Endodermal cell (in vitro differentiated cells): Measurements from ENCODE around the gene KCNIP3. TPM values are rescaled to one million over a fixed set of nuclear protein-coding genes. Genes with fewer than 3 reads are reported as not detected.
"Not testable (repeated sequence)": the region's sequence is repeated elsewhere in the genome, so short reads cannot be mapped to it uniquely, and the experiment has no call there.

ENCODE experiments used
- DNase-seq: peaks from one replicate; pipeline ENCODE4 v3.0.0-alpha.2; 2017
- H3K27ac ChIP-seq: 2 replicates; pipeline ENCODE4 v1.5.1; 2013; ENCODE audit warnings: mild to moderate bottlenecking, low read depth, low read length, moderate library complexity
- H3K27me3 ChIP-seq: 2 replicates; pipeline ENCODE4 v1.6.1; 2013; ENCODE audit warnings: mild to moderate bottlenecking, low read length, moderate library complexity; ENCODE audit not compliant: insufficient read depth, control insufficient read depth, poor library complexity, severe bottlenecking
- H3K36me3 ChIP-seq: 2 replicates; pipeline ENCODE4 v1.7.0; 2013; ENCODE audit warnings: mild to moderate bottlenecking, low read length, moderate library complexity; ENCODE audit not compliant: control insufficient read depth, insufficient read depth
- H3K4me1 ChIP-seq: one replicate; pipeline ENCODE4 v1.7.0; 2013; ENCODE audit warnings: low read length; ENCODE audit not compliant: control insufficient read depth, insufficient read depth
- H3K4me3 ChIP-seq: 2 replicates; pipeline ENCODE4 v1.5.1; 2013; ENCODE audit warnings: mild to moderate bottlenecking, low read length, moderate library complexity
- H3K9ac ChIP-seq: 2 replicates; pipeline ENCODE4 v1.6.1; 2013; ENCODE audit warnings: mild to moderate bottlenecking, low read length, moderate library complexity; ENCODE audit not compliant: poor library complexity, severe bottlenecking; ENCODE audit errors: extremely low read depth
- H3K9me3 ChIP-seq: 2 replicates; pipeline ENCODE4 v1.6.1; 2013; ENCODE audit warnings: mild to moderate bottlenecking, low read length, moderate library complexity; ENCODE audit not compliant: control insufficient read depth
- H3K27ac Mint-ChIP-seq: 2 replicates; pipeline ENCODE4 v1.8.0; 2020; ENCODE audit warnings: mixed read lengths
- H3K27me3 Mint-ChIP-seq: 2 replicates; pipeline ENCODE4 v1.8.0; 2021; ENCODE audit warnings: mild to moderate bottlenecking, mixed read lengths; ENCODE audit not compliant: insufficient read depth
- H3K36me3 Mint-ChIP-seq: 2 replicates; pipeline ENCODE4 v1.8.0; 2020; ENCODE audit warnings: low read depth, mixed read lengths
- H3K4me1 Mint-ChIP-seq: 2 replicates; pipeline ENCODE4 v1.8.0; 2020; ENCODE audit warnings: mixed read lengths
- H3K4me3 Mint-ChIP-seq: 2 replicates; pipeline ENCODE4 v1.8.0; 2020; ENCODE audit warnings: mild to moderate bottlenecking, moderate library complexity, mixed read lengths
- H3K9me3 Mint-ChIP-seq: 2 replicates; pipeline ENCODE4 v1.8.0; 2020; ENCODE audit warnings: mild to moderate bottlenecking, mixed read lengths
- WGBS, 2 experiments: methylation state at CpG; one replicate each; pipeline versions ENCODE4 v1.1.5 to v1.1.7; 2013; ENCODE audit warnings: missing lambda C conversion rate in 2 of 2, mixed read lengths in 1 of 2; ENCODE audit not compliant: insufficient coverage in 1 of 2, insufficient read length in 1 of 2; 5-methylcytosine and 5-hydroxymethylcytosine counted together
- total RNA-seq, 2 donors: library from RNA; stranded (reverse); fragmentation: NEBNext Ultra II Directional in 1 of 2; extraction: Animal tissue kit (Norgen Biotek cat#: 25700) in 1 of 2; gene quantifications; 2 replicates in 1 of 2; 3 replicates in 1 of 2; pipeline ENCODE4 v1.2.1, GENCODE V29; 2021
- TF ChIP-seq, protein P1 (sequence below): fragments of 200-600 bp; sonication (generic); conservative IDR thresholded peaks from 2 replicates; pipeline ENCODE4 v1.5.0; 2021; ENCODE audit warnings: antibody characterized with exemption, mild to moderate bottlenecking

Gene KCNIP3
- total RNA-seq, 2 donors from 2014 or later = 0.26 to 1.3 TPM

DNA sequence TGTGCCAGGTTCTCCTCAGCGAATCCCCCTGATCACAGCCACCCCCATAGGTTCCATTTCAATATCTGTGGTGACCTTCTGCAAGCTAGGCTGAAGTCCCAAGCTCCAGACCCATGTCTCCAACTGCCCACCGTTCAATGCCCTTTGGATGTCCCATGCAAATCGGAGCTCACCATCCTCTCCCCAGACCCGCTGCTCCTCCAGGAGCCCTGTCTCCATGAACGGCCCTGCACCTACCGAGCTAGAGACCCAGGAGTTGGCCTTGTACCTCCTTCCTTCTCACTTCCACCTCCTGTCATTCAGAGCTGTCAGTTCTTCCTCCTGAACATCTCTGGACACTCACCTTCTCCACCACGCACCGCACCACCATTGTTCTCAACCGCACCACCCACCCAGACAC, 104.3 kb downstream of the KCNIP3 start:
- TF ChIP-seq, protein P1, sequence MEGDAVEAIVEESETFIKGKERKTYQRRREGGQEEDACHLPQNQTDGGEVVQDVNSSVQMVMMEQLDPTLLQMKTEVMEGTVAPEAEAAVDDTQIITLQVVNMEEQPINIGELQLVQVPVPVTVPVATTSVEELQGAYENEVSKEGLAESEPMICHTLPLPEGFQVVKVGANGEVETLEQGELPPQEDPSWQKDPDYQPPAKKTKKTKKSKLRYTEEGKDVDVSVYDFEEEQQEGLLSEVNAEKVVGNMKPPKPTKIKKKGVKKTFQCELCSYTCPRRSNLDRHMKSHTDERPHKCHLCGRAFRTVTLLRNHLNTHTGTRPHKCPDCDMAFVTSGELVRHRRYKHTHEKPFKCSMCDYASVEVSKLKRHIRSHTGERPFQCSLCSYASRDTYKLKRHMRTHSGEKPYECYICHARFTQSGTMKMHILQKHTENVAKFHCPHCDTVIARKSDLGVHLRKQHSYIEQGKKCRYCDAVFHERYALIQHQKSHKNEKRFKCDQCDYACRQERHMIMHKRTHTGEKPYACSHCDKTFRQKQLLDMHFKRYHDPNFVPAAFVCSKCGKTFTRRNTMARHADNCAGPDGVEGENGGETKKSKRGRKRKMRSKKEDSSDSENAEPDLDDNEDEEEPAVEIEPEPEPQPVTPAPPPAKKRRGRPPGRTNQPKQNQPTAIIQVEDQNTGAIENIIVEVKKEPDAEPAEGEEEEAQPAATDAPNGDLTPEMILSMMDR = no peak
- Histone ChIP-seq H3K27ac (no peak overlapping the region), H3K4me3 (peak overlapping the region; percentile 96), H3K4me1 (peaks cover 2% of the 10 kb centered on the region), H3K27me3 (no peaks in the 10 kb centered on the region), H3K9ac (no peak overlapping the region), H3K36me3 (no peaks in the 10 kb centered on the region), H3K9me3 (no peaks in the 10 kb centered on the region)
- 79 to 84% methylated on average over 7 to 9 of the region's 9 CpGs for WGBS, 2 experiments
- peaks cover 31% of the 10 kb centered on the region for H3K27me3 Mint-ChIP-seq
- H3K9me3 Mint-ChIP-seq = no peaks in the 10 kb centered on the region
- no peak for DNase-seq
- H3K27ac Mint-ChIP-seq = no peak overlapping the region
- peaks cover 7% of the 10 kb centered on the region for H3K4me1 Mint-ChIP-seq
- H3K36me3 Mint-ChIP-seq = no peaks in the 10 kb centered on the region
- H3K4me3 Mint-ChIP-seq = peak overlapping the region; percentile 97

DNA sequence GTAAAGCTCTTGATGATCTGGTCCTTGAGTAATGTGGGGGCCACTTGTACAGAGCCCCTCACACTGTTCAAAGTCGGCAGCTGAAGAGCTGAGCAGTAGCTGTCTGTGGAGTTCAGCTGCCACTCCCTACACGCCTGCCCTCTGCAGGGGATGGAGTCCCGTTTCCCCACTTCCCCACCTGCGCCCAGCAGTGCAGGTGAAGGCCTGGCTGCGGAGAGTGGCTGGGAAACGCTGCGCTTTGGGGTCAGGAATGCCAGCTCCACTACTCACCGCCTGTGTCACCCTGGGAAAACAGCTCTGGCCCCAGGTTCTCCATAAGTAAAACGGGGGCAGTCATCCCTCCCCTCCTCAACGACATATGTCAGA, 104.8 kb downstream of the KCNIP3 start:
- peak overlapping the region; percentile 96 for H3K9ac ChIP-seq
- H3K4me3 ChIP-seq = peak overlapping the region; percentile 96
- not testable (repeated sequence) for H3K27me3 ChIP-seq, H3K36me3 ChIP-seq, H3K36me3 Mint-ChIP-seq, H3K4me1 Mint-ChIP-seq, H3K9me3 ChIP-seq, H3K9me3 Mint-ChIP-seq, H3K4me1 ChIP-seq
- WGBS, 2 experiments = 0 to 1% methylated on average over 7 to 10 of the region's 10 CpGs
- Mint-ChIP-seq H3K27me3 (peaks cover 26% of the 10 kb centered on the region), H3K27ac (peak overlapping the region; percentile 91), H3K4me3 (peak overlapping the region; percentile 97)
- peak overlapping the region; percentile 44 for H3K27ac ChIP-seq
- TF ChIP-seq, protein P1 = peak; percentile 23
- peak; percentile 73 for DNase-seq

DNA sequence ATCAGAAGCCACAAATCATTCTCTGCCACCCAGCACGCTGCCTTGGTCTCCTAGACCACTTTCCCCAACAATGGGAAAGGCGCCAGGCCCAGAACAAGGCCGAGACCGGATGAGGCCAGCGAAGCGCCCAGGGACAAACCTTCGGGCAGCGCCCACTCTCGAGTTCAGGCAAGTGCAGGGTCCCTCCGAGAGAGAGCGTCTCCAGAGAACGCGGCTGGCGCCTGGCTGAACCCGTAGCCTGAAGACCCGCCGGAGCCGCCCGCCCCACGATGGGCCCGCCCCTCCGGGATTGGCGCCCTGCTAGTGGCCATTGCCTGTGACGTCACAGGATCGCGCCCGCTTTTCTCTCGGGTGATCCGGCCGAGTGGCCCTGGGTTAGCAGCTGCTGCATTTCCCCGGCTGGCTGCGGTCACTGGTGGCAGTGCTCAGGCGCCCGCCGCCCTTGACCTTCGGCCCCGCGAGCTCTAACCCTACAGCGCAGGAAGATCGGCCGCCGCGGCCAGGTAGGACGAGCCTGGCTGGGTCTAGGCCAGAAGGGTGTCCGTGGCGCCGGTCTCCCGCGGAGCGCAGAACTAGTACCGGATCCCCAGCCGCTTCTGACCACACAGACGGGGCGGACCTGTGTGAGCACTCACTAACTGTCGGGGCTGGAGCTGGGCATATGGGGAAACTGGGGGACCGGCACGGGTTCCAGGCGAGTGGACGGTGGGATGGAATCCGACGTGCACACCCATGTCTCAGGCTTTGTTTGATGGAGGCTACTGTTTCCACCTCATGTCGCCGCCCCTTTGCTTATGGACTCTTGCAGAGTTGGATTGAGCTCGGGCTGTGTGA, 105.4 kb downstream of the KCNIP3 start, which contains the start of gene FAHD2A:
TSS of gene FAHD2A (plus strand) at position 339 of the 834 bp plus-strand sequence. CDS start 2,851 bp downstream, outside the sequence.
- Histone ChIP-seq H3K27me3 (no peaks in the 10 kb centered on the region), H3K4me1 (peaks cover 2% of the 10 kb centered on the region), H3K36me3 (peaks cover 4% of the 10 kb centered on the region), H3K27ac (peak within 1 kb of the TSS; percentile 79), H3K9ac (peak within 1 kb of the TSS; percentile 96), H3K9me3 (no peaks in the 10 kb centered on the region), H3K4me3 (peak within 1 kb of the TSS; percentile 96)
- peaks cover 7% of the 10 kb centered on the region for H3K4me1 Mint-ChIP-seq
- peaks cover 2% of the 10 kb centered on the region for H3K36me3 Mint-ChIP-seq
- peak within 1 kb of the TSS; percentile 99 for H3K27ac Mint-ChIP-seq
- TF ChIP-seq, protein P1 = no peak
- DNase-seq = peak; percentile 97
- H3K27me3 Mint-ChIP-seq = peaks cover 22% of the 10 kb centered on the region
- WGBS, 2 experiments = 0 to 1% methylated on average over 29 to 64 of the region's 64 CpGs
- H3K9me3 Mint-ChIP-seq = no peaks in the 10 kb centered on the region
- H3K4me3 Mint-ChIP-seq = peak within 1 kb of the TSS; percentile 97
